HL-60/S4 treated with retinoic acid at 250 ng/mL for 4 days and 3 days (cell line): ENCODE measurements around the gene RTL10.

Experiments used
- in situ Hi-C: fragments of 300-500 bp; cut with MboI; formaldehyde crosslinking; loops from 2 replicates; pipeline ENCODE4 v1.7.0; 2022; ENCODE audit warnings: low sequenced_read_pairs

Gene RTL10

DNA sequence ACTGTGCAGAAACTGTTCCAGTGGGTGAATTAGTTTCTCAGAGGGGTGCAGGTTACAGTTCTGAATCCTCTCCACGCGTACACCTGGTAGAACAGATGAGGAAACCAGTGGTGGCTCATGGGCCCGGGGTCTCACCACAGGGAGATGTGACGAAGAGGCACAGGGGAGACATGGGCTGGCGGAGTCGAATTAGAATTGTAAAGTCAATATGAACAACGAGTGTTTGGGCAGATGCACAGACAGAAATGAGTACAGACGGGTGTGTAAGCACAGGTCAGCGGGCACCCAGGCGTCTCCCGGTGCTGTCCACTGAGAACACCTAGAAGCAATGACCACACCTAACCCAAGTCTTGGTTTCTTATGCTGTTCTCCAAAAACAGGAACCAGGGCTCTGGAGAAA, 41.8 kb downstream of the RTL10 start:
- in situ Hi-C loops: no loop called here

GRCh38 chr22:19811811-19812771, 42.6 kb downstream of the RTL10 start:
- in situ Hi-C loops: no loop called here

DNA sequence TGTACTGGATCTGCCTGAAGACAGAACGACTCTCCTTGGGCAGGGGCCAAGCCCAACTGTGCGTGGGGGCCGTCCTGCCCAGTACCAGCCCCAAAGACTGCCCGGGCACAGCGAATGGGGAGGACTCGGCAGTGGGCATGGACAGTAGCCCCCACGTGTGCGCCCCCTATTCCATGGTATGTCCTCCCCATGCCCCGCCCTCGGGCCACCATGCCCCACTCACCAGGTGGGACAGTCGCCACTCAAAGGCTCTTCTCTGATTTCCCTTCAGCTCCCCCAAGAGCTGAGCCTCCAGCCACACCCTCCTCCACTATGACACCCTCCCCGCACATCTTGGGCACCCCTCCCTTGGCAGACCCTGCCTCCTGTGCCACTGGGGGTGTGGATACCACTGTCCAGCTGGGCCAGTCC, 43.5 kb downstream of the RTL10 start:
- in situ Hi-C loops: no loop called here

- in situ Hi-C loops: no loop called here
Observed at GRCh38 chr22:19810381-19811201, 44.1 kb downstream of the RTL10 start.

DNA sequence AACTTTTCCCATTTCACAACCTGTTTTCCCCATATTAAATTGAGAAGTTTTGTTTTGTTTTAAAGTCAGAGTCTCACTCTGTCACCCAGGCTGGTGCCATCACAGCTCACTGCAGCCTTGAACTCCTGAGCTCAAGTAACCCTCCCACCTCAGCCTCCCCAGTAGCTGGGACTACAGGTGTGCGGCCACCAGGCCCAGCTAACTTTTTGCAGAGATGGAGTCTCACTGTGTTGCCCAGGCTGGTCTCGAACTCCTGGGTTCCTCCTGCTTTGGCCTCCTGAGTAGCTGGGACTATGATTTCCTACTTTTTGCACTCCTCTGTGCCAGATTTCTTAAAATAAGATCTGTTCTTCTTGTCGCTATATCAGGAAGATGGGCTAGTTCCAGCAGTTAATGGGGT, 44.9 kb downstream of the RTL10 start:
- in situ Hi-C loops: no loop called here

- in situ Hi-C loops: no loop called here
Observed at GRCh38 chr22:19808873-19809478, 45.7 kb downstream of the RTL10 start.

DNA sequence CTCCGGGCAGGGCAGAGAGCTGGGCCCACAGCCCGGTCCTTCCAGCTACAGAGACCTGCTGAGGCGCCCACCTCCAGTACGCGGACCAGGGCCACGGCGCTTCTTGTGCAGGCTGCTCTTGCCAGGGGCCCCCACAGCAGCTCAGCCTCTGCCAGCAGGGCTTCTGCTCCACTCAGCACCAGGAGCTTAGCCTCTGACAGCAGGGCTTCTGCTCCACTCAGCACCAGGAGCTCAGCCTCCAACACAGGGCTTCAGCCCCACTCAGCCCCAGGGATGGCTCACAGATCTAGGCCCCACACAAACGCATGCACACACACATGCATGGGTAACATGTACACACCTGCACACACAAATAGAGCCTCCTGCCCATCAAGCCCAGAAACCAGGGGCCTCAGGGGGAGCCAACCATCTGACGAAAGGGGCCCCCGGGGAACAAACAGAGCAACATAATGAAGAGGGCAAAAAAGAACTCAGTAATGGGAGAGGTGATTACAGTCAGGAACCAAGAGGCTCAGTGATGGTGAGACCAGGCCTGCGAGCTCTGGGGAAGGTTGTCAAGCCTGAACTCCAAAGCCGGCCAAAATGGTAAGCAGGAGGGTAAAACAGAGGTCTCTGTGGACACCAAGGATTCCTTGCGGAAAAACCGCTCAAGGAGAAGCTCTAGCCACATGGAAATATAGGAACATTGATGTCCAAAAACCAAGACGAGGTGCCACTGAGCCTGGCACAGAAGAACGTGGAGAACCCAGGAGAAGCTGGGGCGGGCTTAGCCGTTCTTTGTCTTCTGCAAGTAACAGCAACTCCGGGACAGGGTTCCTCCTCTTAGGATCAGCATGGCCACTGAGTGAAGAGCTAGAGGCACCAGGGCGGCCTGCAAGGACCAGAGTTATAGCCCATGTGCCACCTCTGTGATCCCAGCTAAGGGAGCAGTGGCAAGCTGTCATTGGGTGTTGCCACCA, 46.5 kb downstream of the RTL10 start:
- in situ Hi-C loops: no loop called here

DNA sequence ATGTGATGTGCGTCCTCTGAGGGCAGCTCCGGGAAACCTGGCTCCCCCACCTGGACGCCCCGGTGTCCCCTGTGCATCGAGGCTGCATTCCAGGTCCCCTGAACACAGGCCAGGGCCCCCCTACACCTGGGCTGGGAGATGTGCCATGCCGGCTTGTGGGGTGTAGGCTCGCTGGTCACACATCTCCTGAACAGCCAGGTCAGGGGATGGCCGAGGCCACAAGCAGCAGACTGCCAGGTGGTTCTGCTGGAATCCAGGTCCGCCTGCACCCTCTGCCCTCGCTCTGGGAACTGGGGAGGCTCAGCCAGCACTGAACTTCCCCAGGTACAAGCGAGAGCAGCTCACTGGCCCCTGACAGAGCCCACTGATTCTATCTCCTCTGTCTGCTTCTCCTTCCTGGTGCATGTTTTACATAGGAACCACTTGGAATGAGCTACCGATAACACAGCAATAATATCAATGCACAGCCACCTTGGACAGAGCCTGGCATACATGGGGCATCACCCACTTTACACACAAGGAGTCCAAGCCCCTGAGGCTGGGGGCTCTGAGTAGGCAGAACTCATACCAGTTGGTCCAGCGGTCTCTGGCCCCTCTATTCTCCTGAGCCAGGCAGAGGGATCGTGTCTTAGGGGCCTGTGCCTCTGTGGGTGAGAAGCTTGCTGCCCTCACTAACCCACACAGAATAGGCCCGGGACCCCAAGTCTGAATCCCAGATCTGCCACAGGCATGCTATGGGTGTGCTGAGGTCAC, 47.3 kb downstream of the RTL10 start:
- in situ Hi-C loops: no loop called here

DNA sequence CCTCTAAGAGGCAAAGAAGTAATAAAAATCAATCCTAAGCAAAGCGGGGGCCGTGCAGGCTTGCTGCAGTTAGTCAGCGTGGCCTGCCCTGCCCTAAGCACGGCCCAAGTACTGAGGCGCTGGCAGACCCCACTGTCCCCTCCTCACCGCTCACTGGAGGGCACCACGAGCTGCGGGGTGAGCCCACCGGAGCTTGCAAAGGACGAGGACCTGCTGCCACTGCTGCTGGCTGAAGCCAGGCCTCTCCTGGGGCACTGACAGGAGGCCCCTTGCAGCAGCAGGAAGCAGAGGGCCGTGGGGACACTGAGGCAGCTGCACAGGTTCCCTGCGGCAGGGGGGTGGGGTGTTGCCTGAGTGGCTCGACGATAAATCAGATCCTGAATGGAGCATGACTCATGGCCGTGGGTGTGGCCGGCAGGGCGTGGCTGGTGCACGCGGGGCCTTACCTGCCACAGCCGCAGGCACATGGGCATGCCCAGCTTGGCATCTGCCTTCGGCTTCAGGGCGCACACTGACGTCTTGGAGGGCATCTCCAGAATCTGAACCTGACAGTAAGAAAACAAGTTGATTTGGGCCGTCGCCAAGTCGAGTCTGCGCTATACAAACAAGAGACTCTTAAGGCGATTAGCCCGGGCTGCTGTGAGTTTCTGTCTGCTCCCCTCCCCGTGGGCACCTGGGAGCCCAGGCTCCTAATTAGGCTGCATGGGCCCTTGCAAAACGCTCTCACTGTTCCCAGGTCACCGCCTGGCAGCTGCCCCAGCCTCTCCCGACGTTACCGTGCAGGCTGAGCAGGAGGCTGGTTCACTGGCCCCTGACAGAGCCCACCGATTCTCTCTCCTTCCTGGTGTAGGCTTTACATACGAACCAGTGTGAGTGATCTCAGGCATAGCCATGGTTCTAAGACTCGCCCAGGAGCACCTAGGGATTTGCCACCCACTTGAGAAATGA, 48.2 kb downstream of the RTL10 start:
- in situ Hi-C loops: no loop called here

GRCh38 chr22:19805821-19806212, 48.9 kb downstream of the RTL10 start:
- in situ Hi-C loops: no loop called here
